NCI-H146 (cell line): Measurements from ENCODE around the gene PKIG.
"Not testable (repeated sequence)": the region's sequence is repeated elsewhere in the genome, so short reads cannot be mapped to it uniquely, and the experiment has no call there.

ENCODE experiments used
- DNase-seq: peaks from one replicate; lab custom pipeline; 2025; lab: John Stamatoyannopoulos, UW

Gene PKIG

DNA sequence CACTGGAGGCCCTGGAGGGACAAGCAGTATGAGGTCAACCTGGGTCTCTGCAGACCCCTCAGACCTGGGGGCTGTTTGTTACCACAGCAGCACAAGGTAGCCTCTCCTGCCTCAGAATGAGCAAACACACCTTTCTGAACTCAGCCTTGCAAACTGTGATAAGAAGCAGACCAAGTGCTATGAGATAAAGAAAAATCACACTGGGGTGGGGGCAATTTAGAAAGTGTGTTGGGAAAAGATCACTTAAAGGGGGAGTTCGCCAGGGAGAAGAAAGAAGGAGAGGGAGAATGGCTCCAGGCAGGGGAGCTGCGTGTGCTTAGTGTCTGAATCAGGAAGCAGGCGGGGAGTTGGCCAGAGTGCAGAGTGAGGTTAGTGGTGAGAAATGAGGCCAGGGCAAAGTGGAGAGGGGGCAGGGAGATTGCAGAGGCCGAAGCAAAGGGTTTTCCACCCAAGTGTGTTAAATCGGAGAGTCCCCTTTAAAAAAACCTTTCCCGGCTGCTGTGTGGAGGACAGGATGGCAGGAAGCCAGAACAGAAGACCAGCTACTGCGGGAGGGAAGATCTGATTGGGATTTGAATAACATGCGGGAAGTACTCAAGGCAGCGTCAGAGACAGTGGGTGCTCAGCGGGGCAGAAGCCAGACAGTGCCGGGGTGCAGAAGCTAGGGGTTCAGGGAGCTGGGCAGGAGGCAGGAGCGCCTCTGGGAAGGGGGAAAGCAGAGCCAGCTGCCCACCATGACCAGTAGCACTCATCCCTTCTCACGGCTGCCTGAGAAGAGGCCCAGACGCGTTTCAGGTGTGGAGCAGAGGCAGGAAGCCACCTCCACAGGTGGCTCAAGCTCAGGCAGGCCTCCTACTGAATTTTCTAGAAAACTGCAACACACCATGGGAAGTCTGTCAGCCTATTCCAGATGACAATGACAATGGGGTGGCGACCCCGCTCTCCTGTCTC is 60.1 kb downstream of the PKIG start:
- DNase-seq, result peak; percentile 61

DNA sequence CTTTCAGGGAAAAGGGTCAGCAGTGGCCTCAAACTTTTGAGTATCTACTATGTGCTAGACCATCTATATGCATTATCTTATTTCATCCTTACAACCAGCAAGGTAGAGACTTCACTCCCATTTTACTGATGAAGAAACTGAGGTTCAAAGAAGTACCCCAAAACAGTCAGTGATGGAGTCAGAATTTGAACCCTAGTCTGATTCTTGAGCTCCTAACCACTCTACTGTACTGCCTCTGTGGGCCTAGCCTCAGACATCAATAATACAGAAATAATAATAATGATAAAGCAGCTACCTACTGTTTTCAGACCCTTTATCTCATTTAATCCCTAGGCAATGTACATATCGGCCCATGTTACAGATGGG is 60.8 kb downstream of the PKIG start:
- no peak for DNase-seq

DNA sequence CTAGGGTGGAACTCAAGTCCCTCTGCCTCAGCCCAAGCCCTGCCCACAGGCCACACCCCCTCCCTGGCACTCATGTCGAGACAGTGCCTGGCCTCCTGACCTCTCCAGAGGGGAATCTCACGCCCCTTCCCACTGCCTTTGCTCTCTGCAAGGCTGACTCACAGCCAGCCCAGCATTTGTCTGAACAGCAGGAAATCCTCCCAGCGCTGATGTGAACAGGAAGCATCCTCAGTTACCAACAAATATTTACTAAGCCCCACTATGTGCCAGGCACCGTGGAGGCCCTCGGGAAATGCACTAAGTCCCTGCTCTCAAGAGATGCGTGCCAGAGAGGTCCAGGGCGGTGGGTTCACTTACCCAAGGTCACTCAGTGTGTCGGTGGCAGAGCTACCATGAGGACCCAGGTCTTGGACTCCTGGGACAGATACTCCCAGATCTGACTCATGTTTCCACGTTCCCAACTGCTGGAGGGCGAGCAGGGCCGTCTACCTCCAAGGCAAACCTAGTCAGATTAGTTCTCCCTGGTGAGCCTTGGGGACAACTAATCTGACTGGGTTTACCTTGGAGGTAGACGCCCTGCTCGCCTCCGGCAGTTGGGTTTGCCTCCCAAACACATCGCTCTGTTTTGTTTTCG is 61.3 kb downstream of the PKIG start:
- no peak for DNase-seq

DNA sequence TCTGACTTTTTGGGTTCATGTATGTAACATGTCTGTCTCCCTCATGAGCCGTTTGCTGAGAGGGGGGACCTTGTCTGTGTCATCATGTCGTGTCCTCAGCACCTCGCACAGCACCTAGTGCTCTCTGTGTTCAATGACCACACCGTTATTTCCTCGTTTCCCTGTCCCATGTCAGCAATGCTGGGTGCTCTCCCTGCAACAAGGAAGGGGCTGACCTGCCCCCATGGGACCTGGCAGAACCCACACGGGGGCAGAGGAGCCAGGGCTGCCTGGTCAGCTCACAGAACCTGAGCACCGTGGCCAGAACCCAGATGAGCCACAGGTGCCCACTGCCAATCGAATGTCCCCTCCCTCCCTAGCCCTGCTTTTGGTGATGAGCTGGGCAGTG is 61.8 kb downstream of the PKIG start:
- no peak for DNase-seq

DNA sequence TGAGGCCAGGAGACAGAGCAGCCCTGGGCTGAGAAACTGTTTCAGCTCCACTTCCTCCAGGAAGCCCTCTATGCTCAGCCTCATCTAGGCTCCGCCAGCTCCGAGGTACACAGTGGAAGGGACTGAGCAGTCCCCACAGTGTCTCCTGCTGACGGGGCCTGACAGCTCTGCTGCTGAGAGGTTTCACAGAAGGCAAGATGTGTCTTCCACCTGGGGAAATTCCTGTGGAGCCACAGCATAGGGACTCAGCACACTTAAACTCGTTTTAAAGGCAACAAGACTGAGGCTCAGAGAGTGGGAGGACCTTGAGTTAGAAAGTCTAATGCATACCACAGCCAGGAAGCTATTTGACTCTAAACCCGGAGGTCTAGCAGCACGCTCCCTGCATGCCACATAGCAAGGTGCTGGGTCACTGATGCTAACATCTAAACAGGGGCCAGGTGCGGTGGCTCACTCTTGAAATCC is 62.3 kb downstream of the PKIG start:
- no peak for DNase-seq

DNA sequence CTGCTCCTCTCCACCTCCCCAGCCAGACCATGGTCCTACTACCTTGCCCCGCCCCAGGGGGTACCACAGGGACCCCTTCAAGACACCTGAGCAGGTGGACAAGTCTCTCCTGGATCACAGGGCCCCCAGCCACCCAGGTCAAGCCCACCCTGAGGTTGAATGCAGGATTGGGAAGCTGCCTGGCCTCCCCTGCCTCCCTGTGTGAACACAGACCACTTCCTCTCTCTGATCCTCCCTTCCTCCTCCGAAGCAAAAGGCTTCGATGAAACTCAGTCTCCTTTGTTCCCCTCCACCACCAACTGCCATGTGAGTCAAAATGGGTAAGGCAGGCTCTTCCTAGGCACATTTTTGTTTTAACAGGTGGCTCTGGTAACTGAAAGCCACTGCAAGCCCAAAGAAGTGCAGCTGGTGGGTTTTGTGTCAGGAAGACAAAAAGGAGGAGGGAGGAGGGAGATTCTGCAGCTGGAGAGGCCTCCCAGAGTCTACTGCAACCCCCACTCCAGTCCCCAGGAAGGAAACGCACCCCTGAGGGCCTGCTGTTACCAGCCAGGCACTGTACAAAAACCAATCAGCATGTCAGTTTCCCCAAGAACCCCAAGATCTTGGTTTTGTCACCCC is 63.8 kb downstream of the PKIG start:
- DNase-seq, result peak; percentile 30

DNA sequence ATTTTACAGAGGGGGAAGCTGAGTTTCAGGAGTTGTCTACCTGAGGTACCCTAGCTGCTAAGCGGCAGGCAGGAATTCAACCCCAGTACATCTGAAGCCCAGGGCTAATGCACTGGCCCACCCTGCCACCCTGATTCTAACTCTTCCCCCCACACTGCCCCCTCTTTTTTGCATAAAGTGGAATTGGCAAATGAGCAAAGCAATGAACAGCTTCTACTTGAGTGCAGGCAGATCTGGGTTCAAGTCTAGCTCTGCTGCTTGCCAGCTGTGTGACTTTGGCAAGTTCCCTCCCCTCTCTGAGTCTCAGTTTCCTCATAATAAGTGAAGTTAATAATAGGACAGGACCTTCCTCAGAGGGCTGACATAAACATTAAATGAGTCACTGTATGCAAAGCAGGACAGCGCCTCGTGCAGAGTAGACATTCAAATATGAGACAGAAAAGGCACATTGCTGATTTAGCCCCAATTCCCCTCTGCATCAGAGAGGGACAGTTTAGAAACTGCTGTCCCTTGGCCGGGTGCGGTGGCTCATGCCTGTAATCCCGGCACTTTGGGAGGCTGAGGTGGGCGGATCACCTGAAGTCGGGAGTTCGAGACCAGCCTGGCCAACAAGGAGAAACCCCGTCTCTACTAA is 64.4 kb downstream of the PKIG start:
- no peak for DNase-seq

DNA sequence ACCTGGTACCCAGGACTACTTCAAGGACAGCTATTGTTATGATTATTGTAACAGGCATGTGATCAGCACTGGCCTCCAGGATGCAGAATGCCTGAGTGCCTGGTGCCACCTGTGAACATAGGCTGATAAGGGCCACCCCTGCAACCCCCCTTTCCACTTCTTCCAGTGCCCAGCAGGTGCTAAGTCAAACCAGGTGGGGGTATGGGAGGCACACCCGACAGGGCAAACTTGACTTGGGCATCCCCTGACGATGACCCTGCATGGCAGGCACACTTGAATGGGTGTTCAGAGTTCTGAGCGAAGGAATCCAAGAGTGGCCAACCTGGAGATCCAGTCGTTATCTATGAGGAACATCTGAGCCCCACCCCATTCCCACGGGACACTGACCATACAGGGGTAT is 65.7 kb downstream of the PKIG start:
- DNase-seq, result no peak

DNA sequence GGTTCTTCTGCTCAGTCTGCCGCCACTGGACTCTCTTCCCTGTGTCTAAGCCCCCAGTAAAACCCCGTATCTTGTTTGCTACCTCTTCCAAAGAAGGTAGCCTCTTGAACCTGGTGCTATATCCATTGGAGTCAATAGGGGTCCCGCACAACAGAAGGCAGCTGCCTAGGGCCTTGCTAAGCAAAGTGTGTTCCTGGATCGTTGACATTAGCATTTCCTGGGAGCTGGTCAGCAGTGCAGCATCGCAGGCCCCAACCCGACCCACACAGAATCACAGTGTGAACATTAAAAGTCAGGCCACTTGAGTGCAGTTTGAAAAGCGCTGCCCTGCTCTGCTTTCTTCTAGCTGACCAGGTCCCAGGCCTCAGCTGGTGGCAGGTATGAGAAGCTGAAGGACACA is 66.2 kb downstream of the PKIG start:
- DNase-seq, result no peak

DNA sequence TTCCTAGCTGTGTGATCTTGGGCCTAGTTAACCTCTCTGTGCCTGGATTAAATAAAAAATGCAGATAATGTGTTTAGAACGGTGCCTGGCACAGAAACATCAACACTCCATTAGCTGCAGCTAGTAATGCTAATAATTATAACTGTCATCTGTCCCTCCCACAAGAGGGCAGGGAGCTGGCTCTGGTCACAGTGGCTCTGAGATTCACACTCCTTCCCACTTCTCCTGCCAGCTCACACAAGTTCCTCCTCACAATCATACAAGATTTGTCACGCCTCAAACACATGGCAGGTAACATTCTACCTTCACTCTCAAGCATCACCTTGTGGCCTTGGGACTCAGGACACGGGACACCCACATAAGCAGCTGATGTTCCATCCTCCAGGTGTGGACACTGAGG is 66.7 kb downstream of the PKIG start:
- DNase-seq, result no peak

DNA sequence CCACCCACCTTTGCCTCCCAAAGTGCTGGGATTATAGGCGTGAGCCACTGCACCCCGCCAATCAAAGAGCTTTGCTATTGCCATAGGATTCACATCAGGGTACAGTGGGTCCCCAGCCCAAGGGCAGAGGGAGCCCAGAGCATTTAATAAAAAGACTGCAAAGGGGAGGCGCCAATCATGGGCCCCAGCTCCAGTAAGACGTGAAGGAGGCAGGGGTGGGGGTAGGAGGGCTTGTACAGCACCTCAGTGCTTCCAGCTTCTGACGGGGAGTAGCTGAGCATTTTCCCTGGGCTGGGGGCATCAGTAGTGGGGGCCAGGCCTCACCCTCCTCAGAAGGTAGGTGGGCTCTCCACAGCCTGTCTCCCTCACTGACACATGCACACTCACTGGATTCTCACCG is 67.6 kb downstream of the PKIG start:
- DNase-seq, result no peak

DNA sequence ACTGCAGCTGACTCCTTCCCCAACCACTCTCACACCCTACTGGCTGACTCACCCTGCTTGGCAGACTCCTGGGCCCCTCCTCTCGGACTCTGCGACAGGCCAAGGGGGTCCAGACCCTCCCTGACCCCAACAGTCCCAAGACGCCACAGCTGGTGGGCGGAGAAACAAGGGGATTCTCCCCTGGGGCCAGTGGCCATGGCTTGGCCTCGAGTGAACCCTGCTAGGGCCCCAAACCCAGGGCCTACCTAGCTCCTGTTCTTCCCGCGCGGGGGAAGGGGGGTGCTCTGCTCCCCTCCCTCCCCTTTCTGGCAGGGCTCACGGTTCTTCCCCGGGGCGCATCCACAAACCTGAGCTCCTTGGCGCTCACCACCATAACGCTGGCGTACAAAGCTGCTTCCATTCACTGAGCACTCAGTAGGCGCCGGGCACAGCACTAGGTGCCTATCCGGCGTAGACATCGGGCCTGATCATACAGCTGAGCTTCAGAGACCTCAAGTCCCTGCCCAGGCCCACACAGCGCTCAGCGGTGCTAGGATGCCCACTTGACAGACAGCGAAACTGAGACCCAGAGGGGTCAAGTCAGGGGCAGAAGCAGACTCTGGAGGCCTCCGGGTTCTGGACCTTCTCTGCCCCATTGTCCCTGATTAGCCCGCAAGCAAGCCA is 68.5 kb downstream of the PKIG start:
- no peak for DNase-seq

DNA sequence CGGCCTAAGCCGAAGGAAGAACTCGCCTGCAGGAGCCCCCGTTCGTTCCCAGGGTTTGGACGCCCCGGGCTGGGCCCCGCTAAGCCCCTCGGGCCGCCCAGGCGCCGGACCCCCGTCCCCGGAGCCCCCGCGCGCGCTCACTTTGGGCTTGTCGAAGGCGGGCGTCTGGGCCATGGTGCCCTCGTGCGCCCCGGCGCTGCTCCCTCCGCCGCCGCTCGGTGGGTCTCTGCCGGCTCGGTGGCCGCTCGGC is 69.0 kb downstream of the PKIG start:
- DNase-seq, result no peak

DNA sequence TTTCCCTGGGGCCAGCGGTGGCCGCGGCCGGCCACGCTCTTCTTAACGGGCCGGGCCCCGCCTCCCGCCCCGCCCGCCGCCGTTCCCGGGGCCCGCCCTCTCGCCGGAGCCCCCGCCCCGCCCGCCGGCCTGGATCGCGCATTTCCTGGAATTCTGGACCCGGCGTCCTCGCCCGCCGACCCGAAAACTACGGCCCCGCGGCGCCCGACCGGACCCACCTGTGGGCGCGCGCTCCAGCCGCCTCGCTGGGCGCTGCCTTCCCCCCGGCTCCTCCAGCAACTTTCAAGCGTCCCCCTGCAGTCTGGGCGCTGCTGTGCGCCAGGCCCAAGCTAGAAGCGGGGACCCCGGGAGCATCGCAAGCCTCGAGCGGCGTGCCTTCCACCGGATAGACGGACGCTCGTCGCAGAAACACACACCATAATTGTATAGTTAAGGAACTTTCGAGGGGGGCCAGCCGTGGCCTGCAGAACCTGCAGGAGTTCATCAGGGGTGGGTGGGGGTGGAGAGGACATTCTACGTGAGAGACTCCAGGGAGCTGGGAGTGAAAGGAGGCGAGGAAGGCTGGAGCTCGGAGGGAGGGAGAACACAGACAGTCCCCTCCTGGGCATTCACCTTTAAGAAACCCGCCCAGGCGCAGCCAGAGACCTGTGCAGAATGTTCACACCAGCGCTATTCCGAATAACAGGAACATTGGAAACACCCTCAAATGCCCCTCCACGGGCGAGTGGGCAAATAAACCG is 69.5 kb downstream of the PKIG start, which contains the start of gene ADA:
Gene ADA, minus strand, starts transcription at position 16 of the 740 bp plus-strand sequence. CDS start 92 bp downstream, outside the sequence.
- DNase-seq, result peak; percentile 72

DNA sequence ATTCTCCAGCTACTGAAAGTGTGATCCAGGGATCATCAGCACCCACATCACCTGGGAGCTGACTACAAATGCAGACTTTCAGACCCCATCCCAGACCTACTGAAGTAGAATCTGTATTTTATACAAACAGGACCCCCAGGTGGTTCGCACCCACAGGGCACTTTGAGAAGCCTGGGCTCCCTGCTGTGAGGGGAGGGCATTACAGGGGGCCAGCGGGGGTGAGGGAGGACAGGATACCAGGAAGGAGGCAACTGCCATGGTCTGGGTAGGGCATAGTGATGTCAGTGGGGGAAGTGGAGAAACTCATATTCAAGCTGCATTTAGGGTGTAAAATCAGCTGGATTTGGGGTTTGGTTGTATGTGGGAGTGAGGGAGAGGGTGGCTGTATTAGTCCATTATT is 71.2 kb downstream of the PKIG start:
- no peak for DNase-seq

DNA sequence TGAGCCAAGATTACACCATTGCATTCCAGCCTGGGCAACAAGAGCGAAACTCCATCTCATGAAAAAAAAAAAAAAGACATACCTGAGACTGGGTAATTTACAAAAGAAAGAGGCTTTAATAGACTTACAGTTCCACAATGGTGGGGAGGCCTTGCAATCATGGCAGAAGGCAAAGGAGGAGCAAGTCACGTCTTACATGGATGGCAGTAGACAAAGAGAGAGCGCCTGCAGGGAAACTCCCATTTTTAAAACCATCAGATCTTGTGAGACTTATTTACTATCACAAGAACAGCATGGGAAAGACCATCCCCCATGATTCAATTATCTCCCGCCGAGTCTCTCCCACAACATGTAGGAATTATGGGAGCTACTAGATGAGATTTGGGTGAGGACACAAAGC is 71.8 kb downstream of the PKIG start:
- DNase-seq, result not testable (repeated sequence)

DNA sequence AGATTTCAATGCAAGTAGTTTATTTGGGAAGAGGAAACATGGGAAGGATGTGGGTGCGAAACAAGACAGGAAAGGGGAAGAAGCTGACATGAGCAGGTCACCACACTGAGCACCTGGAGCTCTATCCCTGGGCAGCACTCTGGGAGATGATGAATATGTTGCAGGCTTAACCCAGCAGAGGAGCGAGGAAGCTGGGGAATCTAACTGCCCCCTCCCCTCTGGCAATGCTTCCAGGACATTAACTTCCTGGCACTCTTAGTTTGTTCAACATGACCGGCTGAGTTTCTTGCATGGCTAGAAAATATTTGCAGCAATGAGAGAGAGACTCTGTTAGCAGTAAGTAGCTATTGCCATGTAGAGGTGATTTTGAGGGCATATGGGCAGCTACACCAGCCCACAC is 74.1 kb downstream of the PKIG start:
- DNase-seq, result no peak

DNA sequence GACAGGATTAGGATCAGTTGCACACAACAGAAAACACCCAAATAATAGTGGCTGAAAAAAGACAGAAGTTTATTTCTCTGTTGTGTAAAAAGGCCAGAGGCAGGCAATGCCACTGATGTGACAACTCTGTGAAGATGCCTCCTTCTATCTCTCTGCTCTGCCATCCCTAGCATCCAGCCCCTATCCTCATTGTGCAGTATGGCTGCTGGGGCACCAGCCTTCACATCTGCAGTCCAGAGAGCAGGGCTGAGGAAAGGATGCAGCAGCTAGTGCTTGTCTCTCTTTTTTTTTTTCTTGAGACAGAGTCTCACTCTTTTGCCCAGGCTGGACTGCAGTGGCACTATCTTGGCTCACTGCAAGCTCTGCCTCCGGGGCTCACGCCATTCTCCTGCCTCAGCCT is 75.5 kb downstream of the PKIG start:
- no peak for DNase-seq

DNA sequence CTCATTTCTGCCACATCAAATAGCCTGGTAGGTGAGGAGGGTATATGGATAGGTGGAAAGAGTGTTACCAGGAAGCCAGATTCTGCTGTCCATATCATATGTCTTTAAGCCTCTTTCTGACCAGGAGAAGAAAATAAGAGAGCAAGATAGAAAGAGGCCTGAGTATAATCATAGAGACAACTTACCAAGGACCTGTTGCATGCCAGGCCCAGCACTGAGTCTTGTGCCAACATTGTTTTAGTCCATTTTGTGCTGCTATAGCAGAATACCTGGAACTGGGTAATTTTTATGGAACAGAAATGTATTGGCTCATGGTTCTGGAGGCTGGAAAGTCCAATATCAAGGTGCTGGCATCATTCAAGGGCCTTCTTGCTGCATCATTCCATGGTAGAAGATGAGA is 76.4 kb downstream of the PKIG start:
- DNase-seq, result no peak

DNA sequence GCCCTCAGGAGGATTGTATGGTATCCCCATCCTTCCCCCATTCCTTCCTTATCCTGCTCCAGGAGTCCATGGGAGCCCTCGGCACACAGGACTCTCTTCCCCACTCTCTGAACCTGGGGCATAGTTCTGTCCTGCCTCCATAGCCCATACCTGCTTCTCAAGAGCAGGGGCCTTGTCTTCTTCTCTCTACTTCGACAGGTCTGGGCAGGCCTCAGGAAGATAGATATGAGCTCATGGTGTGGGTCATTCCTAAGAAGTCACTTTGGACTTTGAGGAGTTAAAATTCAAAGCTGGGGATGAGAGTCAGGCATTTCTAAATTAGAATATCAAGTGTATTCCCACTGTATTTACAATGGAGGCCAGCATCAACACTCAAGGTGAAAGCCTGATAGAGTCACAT is 77.6 kb downstream of the PKIG start:
- no peak for DNase-seq

DNA sequence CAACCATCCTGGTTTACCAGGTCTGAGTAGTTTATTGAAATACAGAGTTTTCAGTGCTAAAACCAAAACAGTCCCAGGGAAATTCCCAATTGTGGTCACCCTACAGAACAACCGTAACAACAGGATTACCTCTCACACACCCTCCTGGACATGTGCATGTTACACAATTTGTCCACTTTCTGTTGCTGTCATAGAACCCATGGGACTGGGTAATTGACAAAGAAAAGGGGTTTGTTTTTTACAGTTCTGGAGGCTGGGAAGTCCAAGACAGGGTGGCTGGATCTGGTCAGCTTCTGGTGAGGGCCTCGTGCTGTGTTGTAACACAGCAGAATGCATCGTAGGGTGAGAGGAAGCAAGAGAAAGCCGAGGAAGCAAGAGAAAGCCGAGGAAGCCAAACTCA is 78.2 kb downstream of the PKIG start:
- no peak for DNase-seq

DNA sequence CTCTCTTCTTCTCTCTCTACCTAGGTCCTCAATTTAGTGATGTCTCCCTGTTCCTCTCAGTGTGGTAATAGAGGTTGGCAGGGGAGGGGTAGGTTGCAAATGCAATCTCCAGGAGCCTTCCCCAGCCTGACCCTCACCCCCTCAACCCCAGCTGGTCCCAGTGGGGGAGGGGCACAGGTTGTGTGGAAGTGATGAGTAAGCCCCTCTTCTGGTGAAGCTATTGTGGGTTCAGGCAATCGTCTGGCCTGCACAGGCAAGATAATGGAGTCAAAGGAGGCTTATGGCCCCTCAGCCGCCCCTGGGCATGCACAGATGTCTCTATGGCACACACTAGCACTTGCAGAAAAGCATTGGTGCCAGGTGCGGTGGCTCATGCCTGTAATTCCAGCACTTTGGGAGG is 79.9 kb downstream of the PKIG start:
- no peak for DNase-seq
